Kidney epithelial cell (primary cell): ENCODE results near the gene EPHB3. TPM values are rescaled to one million over a fixed set of nuclear protein-coding genes. Genes with fewer than 3 reads are reported as not detected.
"Not testable (repeated sequence)": the region's sequence is repeated elsewhere in the genome, so short reads cannot be mapped to it uniquely, and the experiment has no call there.

Experiments
- DNase-seq: peaks from one replicate; pipeline ENCODE4 v3.0.0-alpha.2; 2010; ENCODE audit warnings: low read depth
- H3K27me3 ChIP-seq: 2 replicates; pipeline ENCODE4 v1.6.0; 2011; ENCODE audit warnings: low read length; ENCODE audit not compliant: control insufficient read depth, insufficient read depth
- H3K36me3 ChIP-seq: 2 replicates; pipeline ENCODE4 v1.5.1; 2011; ENCODE audit warnings: low read length; ENCODE audit not compliant: control insufficient read depth, insufficient read depth
- H3K4me3 ChIP-seq: 2 replicates; pipeline ENCODE4 v1.5.1; 2011; ENCODE audit warnings: low read depth, mild to moderate bottlenecking, control low read depth, low read length
- total RNA-seq: library from RNA; depleted of rRNA; stranded (reverse); fragments of >200 nt; gene quantifications from 2 replicates; pipeline ENCODE4 v1.2.3, GENCODE V29; 2015
- TF ChIP-seq, protein P1 (sequence below): IDR thresholded peaks from 2 replicates; pipeline ENCODE4 v1.5.1; 2011; ENCODE audit warnings: mild to moderate bottlenecking, moderate library complexity, low read length, control low read depth, inconsistent platforms; ENCODE audit not compliant: insufficient read depth, poor library complexity, severe bottlenecking

Gene EPHB3
- total RNA-seq, 1 donor from 2014 or later, result 1.5 TPM

DNA sequence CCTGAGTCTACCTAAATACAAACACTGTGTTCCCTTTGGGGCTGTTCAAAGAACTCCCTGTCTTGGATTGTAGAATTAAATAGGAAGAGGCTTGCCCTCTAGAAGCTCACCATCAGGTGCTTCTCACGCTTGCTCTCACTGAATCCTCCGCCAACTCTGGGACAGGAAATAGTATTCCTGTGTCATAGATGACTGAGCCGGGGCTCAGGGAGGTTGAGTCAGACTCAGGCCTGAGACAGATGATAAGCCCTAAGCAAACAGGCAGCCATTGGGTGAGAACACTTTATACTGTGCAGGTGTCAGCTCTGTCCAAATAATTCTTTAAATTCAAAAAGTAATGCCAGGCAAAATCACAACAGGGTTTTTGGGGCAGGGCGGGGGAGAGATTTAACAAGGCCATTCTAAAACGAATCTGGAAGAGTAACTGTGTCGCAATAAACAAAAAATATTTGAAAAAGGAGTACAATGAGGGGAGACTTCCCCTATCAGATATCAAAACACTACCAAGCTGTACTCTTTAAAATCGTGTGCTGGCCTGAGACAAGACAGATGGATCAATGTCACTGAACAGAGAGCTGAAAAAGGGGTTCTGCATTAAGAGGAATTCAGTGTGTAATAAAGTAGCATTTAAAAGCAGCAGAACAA is 59.0 kb downstream of the EPHB3 start:
- Histone ChIP-seq H3K4me3 (no peak overlapping the region), H3K36me3 (no peaks in the 10 kb centered on the region), H3K27me3 (peaks cover 2% of the 10 kb centered on the region)
- DNase-seq, result no peak
- TF ChIP-seq, protein P1, sequence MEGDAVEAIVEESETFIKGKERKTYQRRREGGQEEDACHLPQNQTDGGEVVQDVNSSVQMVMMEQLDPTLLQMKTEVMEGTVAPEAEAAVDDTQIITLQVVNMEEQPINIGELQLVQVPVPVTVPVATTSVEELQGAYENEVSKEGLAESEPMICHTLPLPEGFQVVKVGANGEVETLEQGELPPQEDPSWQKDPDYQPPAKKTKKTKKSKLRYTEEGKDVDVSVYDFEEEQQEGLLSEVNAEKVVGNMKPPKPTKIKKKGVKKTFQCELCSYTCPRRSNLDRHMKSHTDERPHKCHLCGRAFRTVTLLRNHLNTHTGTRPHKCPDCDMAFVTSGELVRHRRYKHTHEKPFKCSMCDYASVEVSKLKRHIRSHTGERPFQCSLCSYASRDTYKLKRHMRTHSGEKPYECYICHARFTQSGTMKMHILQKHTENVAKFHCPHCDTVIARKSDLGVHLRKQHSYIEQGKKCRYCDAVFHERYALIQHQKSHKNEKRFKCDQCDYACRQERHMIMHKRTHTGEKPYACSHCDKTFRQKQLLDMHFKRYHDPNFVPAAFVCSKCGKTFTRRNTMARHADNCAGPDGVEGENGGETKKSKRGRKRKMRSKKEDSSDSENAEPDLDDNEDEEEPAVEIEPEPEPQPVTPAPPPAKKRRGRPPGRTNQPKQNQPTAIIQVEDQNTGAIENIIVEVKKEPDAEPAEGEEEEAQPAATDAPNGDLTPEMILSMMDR, result no peak

DNA sequence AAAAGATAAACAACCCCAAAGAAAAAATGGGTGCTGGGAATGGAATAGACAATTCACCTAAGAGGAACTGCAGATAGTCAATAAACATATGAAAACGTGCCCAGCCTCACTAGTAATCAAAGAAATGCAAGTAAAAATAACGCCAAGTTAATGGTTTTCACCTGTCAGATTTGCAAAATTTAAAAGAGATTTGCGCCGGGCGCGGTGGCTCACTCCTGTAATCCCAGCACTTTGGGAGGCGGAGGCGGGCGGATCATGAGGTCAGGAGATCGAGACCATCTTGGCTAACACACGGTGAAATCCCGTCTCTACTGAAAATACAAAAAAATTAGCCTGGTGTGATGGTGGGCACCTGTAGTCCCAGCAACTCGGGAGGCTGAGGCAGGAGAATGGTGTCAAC is 60.6 kb downstream of the EPHB3 start:
- DNase-seq, H3K36me3 ChIP-seq, H3K27me3 ChIP-seq, H3K4me3 ChIP-seq: not testable (repeated sequence)

DNA sequence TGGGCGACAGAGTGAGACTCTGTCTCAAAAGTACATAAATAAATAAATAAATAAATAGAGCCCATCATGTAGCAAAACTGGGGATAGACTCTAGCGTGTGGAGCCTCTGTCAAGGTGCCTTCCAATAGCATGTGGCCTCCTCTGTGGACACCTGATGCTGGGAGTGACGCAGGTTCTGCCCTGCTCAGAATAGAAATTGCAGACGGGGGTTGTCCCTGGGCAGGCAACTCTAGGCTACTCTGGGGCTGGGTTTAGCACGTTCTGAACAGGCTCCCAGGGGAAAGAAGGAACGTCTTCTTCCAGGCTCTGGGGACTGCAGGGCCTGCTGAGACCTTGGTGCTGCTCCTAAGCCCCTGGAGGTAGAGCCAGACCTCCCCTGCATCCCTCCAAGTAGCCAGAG is 65.3 kb downstream of the EPHB3 start:
- TF ChIP-seq, protein P1, result no peak
- peaks cover 14% of the 10 kb centered on the region for H3K27me3 ChIP-seq
- DNase-seq, result no peak
- no peak overlapping the region for H3K4me3 ChIP-seq
- no peaks in the 10 kb centered on the region for H3K36me3 ChIP-seq

DNA sequence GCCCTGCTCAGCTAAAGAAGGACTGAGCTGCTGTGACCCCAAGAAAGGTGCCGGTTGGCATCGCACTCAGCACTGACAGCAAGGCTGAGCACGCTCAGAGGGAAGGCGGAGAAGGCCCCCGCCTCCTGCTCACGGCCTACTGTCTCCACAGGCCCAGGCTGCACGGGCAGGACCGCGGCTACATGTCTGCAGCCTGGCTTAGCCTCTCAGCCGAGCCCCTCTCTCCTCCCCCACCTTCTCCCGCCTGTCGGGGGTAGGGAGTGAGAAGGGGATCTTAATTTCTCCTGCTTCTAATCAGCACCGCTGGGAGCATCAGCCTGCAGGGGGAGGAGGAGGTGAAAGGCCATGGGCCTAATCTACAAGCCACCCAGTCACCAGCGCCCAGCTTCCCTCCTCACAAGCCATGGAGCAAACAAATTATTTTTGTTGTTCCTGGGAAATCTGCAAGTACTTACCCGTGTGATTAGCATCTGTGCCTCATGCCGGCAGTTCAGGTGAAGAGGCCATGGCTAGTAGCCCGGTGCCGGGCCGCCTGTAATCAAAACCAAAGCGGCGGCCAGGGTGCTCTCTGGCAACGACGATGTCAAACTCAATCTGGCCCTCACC is 68.1 kb downstream of the EPHB3 start:
- peaks cover 14% of the 10 kb centered on the region for H3K27me3 ChIP-seq
- TF ChIP-seq, protein P1, result no peak
- no peaks in the 10 kb centered on the region for H3K36me3 ChIP-seq
- DNase-seq, result no peak
- no peak overlapping the region for H3K4me3 ChIP-seq

DNA sequence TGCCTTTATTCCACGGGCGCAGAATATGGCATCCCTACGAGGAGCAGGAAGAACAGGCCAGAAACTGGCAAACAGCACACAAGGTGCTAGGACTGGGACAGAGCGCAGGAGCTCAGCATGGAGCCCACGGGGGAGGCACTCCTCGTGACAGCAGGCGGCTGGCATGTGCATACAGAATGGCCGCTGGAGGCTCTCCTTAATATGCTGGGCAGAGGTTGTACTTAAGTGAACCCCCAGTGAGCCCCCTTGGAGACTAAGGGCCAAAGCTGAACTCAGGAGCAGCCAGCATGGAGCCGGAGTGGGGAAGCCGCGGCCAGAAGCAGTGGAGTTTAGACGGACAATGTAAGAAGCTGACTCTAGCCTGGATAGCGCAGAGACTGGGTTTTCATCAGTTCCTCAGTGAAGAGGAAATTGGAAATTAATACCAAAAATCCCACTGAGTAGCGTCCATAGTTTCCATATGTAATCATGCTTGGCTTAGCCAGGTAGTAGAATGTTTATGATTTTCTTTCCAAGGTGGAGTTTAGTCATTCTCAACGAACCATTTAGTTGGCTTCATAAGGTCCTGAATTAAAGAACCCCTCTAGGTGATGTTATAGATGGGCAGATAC is 69.4 kb downstream of the EPHB3 start:
- Histone ChIP-seq H3K27me3 (peaks cover 14% of the 10 kb centered on the region), H3K36me3 (no peaks in the 10 kb centered on the region), H3K4me3 (no peak overlapping the region)
- no peak for DNase-seq
- TF ChIP-seq, protein P1, result no peak

DNA sequence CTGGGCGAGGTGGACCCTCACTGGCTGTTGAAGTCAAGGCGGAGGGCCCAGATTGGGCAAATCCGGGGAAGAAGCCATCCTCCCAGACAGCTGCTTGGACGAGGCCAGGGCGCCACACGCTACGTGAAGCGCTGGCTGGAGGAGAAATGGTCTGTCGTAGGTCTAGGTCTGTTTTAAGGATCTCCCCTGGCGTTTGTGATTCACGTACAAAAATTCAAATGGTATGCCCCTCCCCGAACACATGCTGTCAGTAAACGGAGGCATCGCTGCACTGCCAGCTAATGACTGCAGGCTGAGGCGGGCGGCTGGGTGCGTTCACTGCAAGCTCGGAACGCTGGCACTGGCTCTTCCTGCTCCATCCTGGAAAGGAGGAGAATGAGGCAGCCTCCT is 69.9 kb downstream of the EPHB3 start:
- DNase-seq, result no peak
- Histone ChIP-seq H3K4me3 (no peak overlapping the region), H3K36me3 (no peaks in the 10 kb centered on the region), H3K27me3 (peaks cover 14% of the 10 kb centered on the region)
- TF ChIP-seq, protein P1, result no peak

Other genes starting within 250 kb of the EPHB3 start
- gene EIF4G1, start 247.2 kb upstream of the EPHB3 start, total RNA-seq, result 381 and 386 TPM in 2 replicates
- gene FAM131A, start 224.2 kb upstream of the EPHB3 start, total RNA-seq, result 14.0 and 14.7 TPM in 2 replicates
- 2.6 and 4.0 TPM in 2 replicates for gene CLCN2, start 200.2 kb upstream of the EPHB3 start, total RNA-seq
- gene POLR2H, start 200.1 kb upstream of the EPHB3 start, total RNA-seq, result 73.3 and 79.8 TPM in 2 replicates
- gene THPO, start 183.6 kb upstream of the EPHB3 start, total RNA-seq, result 0.25 TPM in 1 of 2 replicates, not detected in the other
- under 0.01 and 1.0 TPM in 2 replicates for gene CHRD, start 181.7 kb upstream of the EPHB3 start, total RNA-seq
- 32.5 and 48.0 TPM in 2 replicates for gene MAGEF1, start 150.3 kb downstream of the EPHB3 start, total RNA-seq